H1 (cell line): ENCODE measurements around the gene FGF11. TPM values are rescaled to one million over a fixed set of nuclear protein-coding genes. Genes with fewer than 3 reads are reported as not detected.

ENCODE experiments used
- CTCF ChIA-PET: fragments of 300-600 bp; sonication (Branson Sonifier 250); formaldehyde crosslinking; loops from one replicate; lab custom pipeline; 2021; ENCODE audit not compliant: partially characterized antibody; lab: Charles Lee
- POLR2A ChIA-PET: fragments of 300-600 bp; sonication (Branson Sonifier 250); formaldehyde crosslinking; loops from one replicate; lab custom pipeline; 2021; ENCODE audit warnings: inconsistent platforms; ENCODE audit not compliant: partially characterized antibody; lab: Charles Lee
- DNase-seq, 2 experiments: peaks; one replicate each; pipeline versions ENCODE4 v3.0.0 to v3.0.0-alpha.2; 2010 to 2022; ENCODE audit warnings: low spot score in 2 of 2, low read depth in 1 of 2, mixed read lengths in 1 of 2
- FAIRE-seq: peaks from 2 replicates; lab custom pipeline; 2011; peaks lifted over from hg19 to GRCh38; lab: Jason Lieb, UNC
- H2AFZ ChIP-seq: 2 replicates; pipeline ENCODE4 v1.8.1; 2012; ENCODE audit warnings: low read length, inconsistent platforms
- H2AK5ac ChIP-seq: 2 replicates; pipeline ENCODE4 v1.6.1; 2013; ENCODE audit warnings: low read depth, low read length
- H2BK120ac ChIP-seq: replicated peaks from 2 replicates; pipeline ENCODE3; 2013; ENCODE audit warnings: low read depth, low read length, inconsistent platforms
- H2BK12ac ChIP-seq: 2 replicates; pipeline ENCODE4 v1.6.1; 2013; ENCODE audit warnings: low read depth, low read length
- H2BK15ac ChIP-seq: 2 replicates; pipeline ENCODE4 v1.6.1; 2013; ENCODE audit warnings: low read length
- H2BK20ac ChIP-seq: 2 replicates; pipeline ENCODE4 v1.6.1; 2013; ENCODE audit warnings: low read length
- H2BK5ac ChIP-seq: 2 replicates; pipeline ENCODE4 v1.6.1; 2013; ENCODE audit warnings: low read depth, low read length
- H3K14ac ChIP-seq: 2 replicates; pipeline ENCODE4 v1.6.1; 2013; ENCODE audit warnings: inconsistent platforms; ENCODE audit not compliant: insufficient read length
- H3K18ac ChIP-seq: 2 replicates; pipeline ENCODE4 v1.6.1; 2013; ENCODE audit warnings: low read length; ENCODE audit errors: extremely low read depth
- H3K23ac ChIP-seq: 2 replicates; pipeline ENCODE4 v1.6.1; 2013; ENCODE audit warnings: inconsistent platforms; ENCODE audit not compliant: insufficient read length
- H3K23me2 ChIP-seq: 2 replicates; pipeline ENCODE4 v1.6.1; 2013; ENCODE audit warnings: low read depth, low read length
- H3K27ac ChIP-seq: 2 replicates; pipeline ENCODE4 v1.6.1; 2011; ENCODE audit warnings: low read depth, low read length, inconsistent platforms
- H3K27me3 ChIP-seq, 4 experiments: replicated peaks in 1 of 4; 1 replicate in 1 of 4; 2 replicates in 3 of 4; pipeline versions ENCODE4 v1.6.1 to v1.8.1; 2011 to 2013; ENCODE audit warnings: low read length in 3 of 4, mild to moderate bottlenecking in 3 of 4, inconsistent platforms in 2 of 4, mixed read lengths in 2 of 4, moderate library complexity in 1 of 4; ENCODE audit not compliant: control insufficient read depth in 3 of 4, insufficient read depth in 3 of 4; ENCODE audit errors: extremely low read depth in 1 of 4
- H3K36me3 ChIP-seq, 4 experiments: 2 replicates each; pipeline versions ENCODE4 v1.6.1 to v1.8.1; 2011 to 2013; ENCODE audit warnings: mild to moderate bottlenecking in 4 of 4, low read length in 3 of 4, moderate library complexity in 2 of 4, control low read depth in 1 of 4, inconsistent platforms in 1 of 4; ENCODE audit not compliant: insufficient read depth in 4 of 4, control insufficient read depth in 2 of 4
- H3K4ac ChIP-seq: replicated peaks from 2 replicates; pipeline ENCODE3; 2013; ENCODE audit warnings: low read length, low read depth, mixed read lengths, inconsistent platforms; ENCODE audit not compliant: insufficient read length
- H3K4me1 ChIP-seq, 4 experiments: replicated peaks in 1 of 4; 1 replicate in 1 of 4; 2 replicates in 3 of 4; pipeline versions ENCODE4 v1.6.1 to v1.8.1; 2011 to 2013; ENCODE audit warnings: low read length in 3 of 4, inconsistent platforms in 2 of 4, mixed read lengths in 1 of 4; ENCODE audit not compliant: insufficient read depth in 4 of 4, control insufficient read depth in 3 of 4
- H3K4me2 ChIP-seq, 2 experiments: 2 replicates each; pipeline versions ENCODE4 v1.6.1 to v1.8.1; 2011 to 2013; ENCODE audit warnings: low read depth in 2 of 2, low read length in 2 of 2, control low read depth in 1 of 2, inconsistent platforms in 1 of 2, mild to moderate bottlenecking in 1 of 2; ENCODE audit not compliant: insufficient read depth in 1 of 2
- H3K4me3 ChIP-seq, 4 experiments: fragments of 200-600, 300-600 bp in 1 of 4; sonication (generic), shearing (Covaris generic), sonication (Bioruptor Twin) in 1 of 4; 2 replicates each; pipeline versions ENCODE4 v1.5.1 to v1.8.1; 2011 to 2016; ENCODE audit warnings: low read length in 4 of 4, low read depth in 3 of 4, control low read depth in 2 of 4, inconsistent platforms in 2 of 4, mild to moderate bottlenecking in 2 of 4, mixed read lengths in 1 of 4, moderate library complexity in 1 of 4; ENCODE audit not compliant: insufficient read depth in 2 of 4; ENCODE audit errors: extremely low read depth in 1 of 4
- H3K56ac ChIP-seq: replicated peaks from 2 replicates; pipeline ENCODE3; 2013; ENCODE audit warnings: low read depth, mild to moderate bottlenecking, mixed read lengths, low read length, inconsistent platforms; ENCODE audit not compliant: insufficient read length
- H3K79me1 ChIP-seq: 2 replicates; pipeline ENCODE4 v1.6.1; 2013; ENCODE audit warnings: low read depth, low read length, control low read depth
- H3K79me2 ChIP-seq, 2 experiments: 2 replicates each; pipeline versions ENCODE4 v1.6.1 to v1.8.1; 2012 to 2013; ENCODE audit warnings: low read length in 2 of 2, mild to moderate bottlenecking in 2 of 2, inconsistent platforms in 1 of 2; ENCODE audit not compliant: insufficient read depth in 2 of 2, control insufficient read depth in 1 of 2
- H3K9ac ChIP-seq, 4 experiments: replicated peaks in 1 of 4; 1 replicate in 1 of 4; 2 replicates in 3 of 4; pipeline versions ENCODE4 v1.6.1 to v1.8.1; 2011 to 2013; ENCODE audit warnings: low read depth in 3 of 4, low read length in 3 of 4, control low read depth in 2 of 4, mild to moderate bottlenecking in 2 of 4, moderate library complexity in 2 of 4, inconsistent platforms in 1 of 4; ENCODE audit errors: extremely low read depth in 1 of 4
- H3K9me3 ChIP-seq, 2 experiments: 2 replicates each; pipeline versions ENCODE4 v1.6.1 to v1.8.1; 2012 to 2013; ENCODE audit warnings: mild to moderate bottlenecking in 2 of 2, moderate library complexity in 2 of 2, control low read depth in 1 of 2, inconsistent platforms in 1 of 2, low read depth in 1 of 2, low read length in 1 of 2, mixed read lengths in 1 of 2; ENCODE audit not compliant: insufficient read depth in 2 of 2
- H4K20me1 ChIP-seq, 2 experiments: replicated peaks in 1 of 2; 2 replicates each; pipeline versions ENCODE3 to v1.8.1; 2011 to 2013; ENCODE audit warnings: inconsistent platforms in 2 of 2, low read length in 2 of 2, mild to moderate bottlenecking in 1 of 2; ENCODE audit not compliant: insufficient read depth in 2 of 2, control insufficient read depth in 1 of 2
- H4K5ac ChIP-seq: 2 replicates; pipeline ENCODE4 v1.6.1; 2013; ENCODE audit warnings: low read length, low read depth, mixed read lengths, inconsistent platforms; ENCODE audit not compliant: insufficient read length
- H4K8ac ChIP-seq: 2 replicates; pipeline ENCODE4 v1.8.0; 2013; ENCODE audit warnings: mild to moderate bottlenecking, moderate library complexity, low read length, inconsistent platforms; ENCODE audit not compliant: insufficient read depth; ENCODE audit errors: extremely low read depth
- H4K91ac ChIP-seq: replicated peaks from 2 replicates; pipeline ENCODE3; 2013; ENCODE audit warnings: low read length, mixed read lengths, inconsistent platforms; ENCODE audit not compliant: insufficient read length
- BCL11A ChIP-seq, 2 experiments: IDR thresholded peaks; one replicate each; pipeline ENCODE4 v1.6.1; 2011; ENCODE audit warnings: low read depth in 2 of 2, low read length in 2 of 2, mild to moderate bottlenecking in 2 of 2
- EZH2 ChIP-seq: fragments of 200-600 bp; sonication (generic); IDR thresholded peaks from 2 replicates; pipeline ENCODE4 v1.7.1; 2012; ENCODE audit warnings: low read depth, mild to moderate bottlenecking, moderate library complexity, low read length, inconsistent platforms; ENCODE audit not compliant: severe bottlenecking
- WGBS, 2 experiments: shearing (Covaris generic) in 1 of 2; methylation state at CpG; one replicate each; pipeline versions ENCODE4 v1.1.6 to v1.1.7; 2013 to 2015; ENCODE audit warnings: low lambda C conversion rate in 2 of 2, mixed read lengths in 2 of 2, inconsistent platforms in 1 of 2, low coverage in 1 of 2, missing lambda C conversion rate in 1 of 2; ENCODE audit not compliant: insufficient replicate concordance in 2 of 2, insufficient coverage in 1 of 2, insufficient read length in 1 of 2; ENCODE audit errors: extremely low coverage in 1 of 2, missing lambda C conversion rate in 1 of 2; 5-methylcytosine and 5-hydroxymethylcytosine counted together
- polyA plus RNA-seq, 7 experiments: library from polyadenylated mRNA; depleted of rRNA in 3 of 7; stranded (reverse) in 5 of 7; unstranded in 2 of 7; fragments of >200 nt in 5 of 7; fragments of 200-250 nt in 2 of 7; gene quantifications; 1 replicate in 5 of 7; 2 replicates in 1 of 7; 4 replicates in 1 of 7; pipeline versions ENCODE4 v1.2.1 to v1.2.3, GENCODE V29; 2011 to 2013; ENCODE audit warnings: missing spikeins in 2 of 7, mixed read lengths in 2 of 7
- total RNA-seq: library from RNA; stranded (reverse); fragmentation: NEBNext Ultra II Directional; extraction: Animal tissue kit (Norgen Biotek cat#: 25700); gene quantifications from 2 replicates; pipeline ENCODE4 v1.2.1, GENCODE V29; 2021
- TF ChIP-seq, protein P1 (sequence below): IDR thresholded peaks from 2 replicates; pipeline ENCODE4 v1.6.1; 2012; ENCODE audit warnings: low read length, inconsistent platforms

The FGF11 gene
- total and polyA plus RNA-seq, 2 of the 8 experiments (the other 6 are each of a cell fraction or from before 2014, with no cell fraction given), result 11.8 to 26.1 TPM

DNA sequence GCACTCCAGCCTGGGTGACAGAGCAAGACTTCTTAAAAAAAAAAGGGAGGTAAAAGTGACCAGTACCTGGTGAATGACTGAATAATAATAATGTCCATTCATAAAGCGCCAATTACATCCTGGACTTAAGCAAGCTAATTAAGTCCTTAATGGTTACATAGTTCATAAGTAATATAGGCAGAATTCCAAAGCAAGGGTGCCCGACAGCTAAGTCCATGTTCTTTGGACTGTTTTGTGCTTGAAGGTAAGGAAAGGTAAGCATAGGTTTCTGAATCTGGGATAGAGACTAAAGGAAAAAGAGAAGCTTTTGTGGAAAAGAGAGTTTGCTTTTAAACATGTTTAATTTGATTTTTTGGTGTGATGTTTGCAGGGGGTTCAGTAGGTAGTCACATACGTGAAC, 54.6 kb downstream of the FGF11 start:
- no peak overlapping the region for H3K23ac ChIP-seq
- H3K27me3 ChIP-seq, result no peaks in the 10 kb centered on the region
- no peak overlapping the region for H2AK5ac ChIP-seq
- 0 out of 2 replicates have a peak, but pooled peaks cover 2% of the 10 kb centered on the region for H3K23me2 ChIP-seq
- H3K27ac ChIP-seq, result no peak overlapping the region
- H3K36me3 ChIP-seq, result peaks cover 25 to 45% (median 31%) of the 10 kb centered on the region in 4 experiments
- TF ChIP-seq BCL11A (IDR thresholded peaks at IDR 0.05; ENCODE audit: low read depth in 2 of 2, low read length in 2 of 2), result no peak
- TF ChIP-seq, protein P1, sequence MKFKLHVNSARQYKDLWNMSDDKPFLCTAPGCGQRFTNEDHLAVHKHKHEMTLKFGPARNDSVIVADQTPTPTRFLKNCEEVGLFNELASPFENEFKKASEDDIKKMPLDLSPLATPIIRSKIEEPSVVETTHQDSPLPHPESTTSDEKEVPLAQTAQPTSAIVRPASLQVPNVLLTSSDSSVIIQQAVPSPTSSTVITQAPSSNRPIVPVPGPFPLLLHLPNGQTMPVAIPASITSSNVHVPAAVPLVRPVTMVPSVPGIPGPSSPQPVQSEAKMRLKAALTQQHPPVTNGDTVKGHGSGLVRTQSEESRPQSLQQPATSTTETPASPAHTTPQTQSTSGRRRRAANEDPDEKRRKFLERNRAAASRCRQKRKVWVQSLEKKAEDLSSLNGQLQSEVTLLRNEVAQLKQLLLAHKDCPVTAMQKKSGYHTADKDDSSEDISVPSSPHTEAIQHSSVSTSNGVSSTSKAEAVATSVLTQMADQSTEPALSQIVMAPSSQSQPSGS, result no peak
- no peak for TF ChIP-seq EZH2
- H3K4me2 ChIP-seq, result no peak overlapping the region
- ChIA-PET POLR2A (interaction anchor here (0.7 to 6.3 kb wide), 9 partner anchors 8 to 157 kb away, joined by 3 to 58 read pairs (median 3); partner anchors contain the start of genes MPDU1, POLR2A and ZBTB4), CTCF (interaction anchor here (0.6 to 5.8 kb wide), 7 partner anchors 9 to 85 kb away, joined by 3 to 29 read pairs (median 3); partner anchors contain the start of gene SENP3)
- H2BK20ac ChIP-seq, result no peak overlapping the region
- H4K5ac ChIP-seq, result no peak overlapping the region
- no peaks in the 10 kb centered on the region for H3K4me1 ChIP-seq
- FAIRE-seq (no peak), DNase-seq (no peak)
- no peak overlapping the region for H3K4ac ChIP-seq
- no peak overlapping the region for H2BK5ac ChIP-seq
- no peaks in the 10 kb centered on the region for H3K9me3 ChIP-seq
- no peak overlapping the region for H3K9ac ChIP-seq
- H2BK120ac ChIP-seq, result no peak overlapping the region
- H3K14ac ChIP-seq, result no peak overlapping the region
- no peak overlapping the region for H3K18ac ChIP-seq
- H3K4me3 ChIP-seq, result no peak overlapping the region
- no peak overlapping the region for H2AFZ ChIP-seq
- H2BK15ac ChIP-seq, result no peak overlapping the region
- H3K79me1 ChIP-seq, result peaks cover 26% of the 10 kb centered on the region
- no peak overlapping the region for H3K56ac ChIP-seq
- WGBS, 2 experiments, result 92% methylated on average over 3 of the region's 3 CpGs; no CpG with 5 or more reads in 1 of the 2 experiments
- peaks cover 38 to 69% of the 10 kb centered on the region in 2 experiments for H3K79me2 ChIP-seq
- H4K91ac ChIP-seq, result no peak overlapping the region
- H4K20me1 ChIP-seq, result peaks cover 32 to 34% of the 10 kb centered on the region in 2 experiments
- H4K8ac ChIP-seq, result no peak overlapping the region
- H2BK12ac ChIP-seq, result no peak overlapping the region
